IPS-18a (cell line): Measurements from ENCODE around the gene NTRK2.

ENCODE experiments used
- H3K27ac ChIP-seq: one replicate; pipeline ENCODE4 v1.5.1; 2013; ENCODE audit warnings: low read length
- H3K27me3 ChIP-seq: one replicate; pipeline ENCODE4 v1.6.1; 2013; ENCODE audit warnings: mild to moderate bottlenecking, low read length; ENCODE audit not compliant: control insufficient read depth, insufficient read depth
- H3K36me3 ChIP-seq: one replicate; pipeline ENCODE4 v1.6.1; 2013; ENCODE audit warnings: low read depth, low read length; ENCODE audit not compliant: control insufficient read depth
- H3K4me1 ChIP-seq: one replicate; pipeline ENCODE4 v1.6.1; 2013; ENCODE audit warnings: low read depth, low read length; ENCODE audit not compliant: control insufficient read depth
- H3K4me3 ChIP-seq: one replicate; pipeline ENCODE4 v1.5.1; 2013; ENCODE audit warnings: low read length
- H3K9ac ChIP-seq: one replicate; pipeline ENCODE4 v1.6.1; 2013; ENCODE audit warnings: mild to moderate bottlenecking, low read length, moderate library complexity
- H3K9me3 ChIP-seq: one replicate; pipeline ENCODE4 v1.6.1; 2013; ENCODE audit warnings: low read depth, low read length; ENCODE audit not compliant: control insufficient read depth

Gene NTRK2

DNA sequence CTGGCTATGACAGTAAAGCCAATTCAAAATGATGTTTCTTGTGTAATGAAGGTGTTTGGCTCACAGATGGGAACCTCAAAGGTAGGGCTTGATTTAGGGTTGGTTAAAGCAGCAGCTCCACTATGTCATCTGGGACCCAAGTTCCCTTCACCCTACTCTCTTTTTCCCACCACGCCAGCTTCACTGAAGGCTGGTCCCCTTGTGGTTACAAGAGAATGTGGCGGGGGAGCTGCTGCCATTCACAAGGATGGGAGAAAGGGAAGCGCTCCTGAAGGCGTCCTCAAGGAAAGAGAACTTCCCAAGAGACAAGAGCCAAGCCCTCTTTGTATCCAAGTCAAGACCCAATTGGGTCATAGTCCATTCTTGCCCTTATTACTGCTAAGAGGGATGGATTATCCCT, 72.7 kb downstream of the NTRK2 start:
- H3K27me3 ChIP-seq: no peaks in the 10 kb centered on the region
- H3K4me1 ChIP-seq: no peaks in the 10 kb centered on the region
- no peaks in the 10 kb centered on the region for H3K36me3 ChIP-seq
- H3K9me3 ChIP-seq: no peaks in the 10 kb centered on the region
- no peak overlapping the region for H3K4me3 ChIP-seq
- H3K27ac ChIP-seq: no peak overlapping the region
- H3K9ac ChIP-seq: no peak overlapping the region

GRCh38 chr9:84744195-84744594, 74.7 kb downstream of the NTRK2 start:
- no peaks in the 10 kb centered on the region for H3K27me3 ChIP-seq
- H3K4me1 ChIP-seq: no peaks in the 10 kb centered on the region
- no peak overlapping the region for H3K27ac ChIP-seq
- no peak overlapping the region for H3K9ac ChIP-seq
- no peak overlapping the region for H3K4me3 ChIP-seq
- no peaks in the 10 kb centered on the region for H3K36me3 ChIP-seq
- H3K9me3 ChIP-seq: no peaks in the 10 kb centered on the region

DNA sequence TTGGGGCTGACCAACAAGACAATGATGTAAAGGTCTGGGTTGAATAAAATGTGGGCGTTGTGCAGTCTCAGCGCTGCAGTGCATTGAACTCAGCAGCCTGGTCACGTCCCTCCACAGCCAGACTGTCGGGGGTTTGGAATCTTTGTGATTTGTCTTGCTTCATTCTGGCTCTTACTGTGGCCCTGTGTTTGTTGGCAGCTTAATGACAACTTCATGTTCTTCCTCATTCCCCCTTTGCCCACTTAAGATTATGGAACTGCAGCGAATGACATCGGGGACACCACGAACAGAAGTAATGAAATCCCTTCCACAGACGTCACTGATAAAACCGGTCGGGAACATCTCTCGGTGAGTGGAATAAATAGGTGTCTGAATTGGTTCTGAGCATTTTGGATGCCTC, 75.2 kb downstream of the NTRK2 start:
- no peak overlapping the region for H3K4me3 ChIP-seq
- no peaks in the 10 kb centered on the region for H3K27me3 ChIP-seq
- H3K9ac ChIP-seq: no peak overlapping the region
- H3K4me1 ChIP-seq: no peaks in the 10 kb centered on the region
- H3K9me3 ChIP-seq: no peaks in the 10 kb centered on the region
- H3K27ac ChIP-seq: no peak overlapping the region
- H3K36me3 ChIP-seq: no peaks in the 10 kb centered on the region

- no peaks in the 10 kb centered on the region for H3K4me1 ChIP-seq
- H3K9ac ChIP-seq: no peak overlapping the region
- H3K4me3 ChIP-seq: no peak overlapping the region
- H3K27ac ChIP-seq: no peak overlapping the region
- H3K36me3 ChIP-seq: no peaks in the 10 kb centered on the region
- no peaks in the 10 kb centered on the region for H3K9me3 ChIP-seq
- H3K27me3 ChIP-seq: no peaks in the 10 kb centered on the region
Measured at GRCh38 chr9:84748112-84748511, 78.6 kb downstream of the NTRK2 start.

- no peaks in the 10 kb centered on the region for H3K9me3 ChIP-seq
- H3K4me3 ChIP-seq: no peak overlapping the region
- H3K4me1 ChIP-seq: no peaks in the 10 kb centered on the region
- H3K9ac ChIP-seq: no peak overlapping the region
- H3K36me3 ChIP-seq: no peaks in the 10 kb centered on the region
- no peak overlapping the region for H3K27ac ChIP-seq
- no peaks in the 10 kb centered on the region for H3K27me3 ChIP-seq
Measured at GRCh38 chr9:84750152-84750865, 80.8 kb downstream of the NTRK2 start.

DNA sequence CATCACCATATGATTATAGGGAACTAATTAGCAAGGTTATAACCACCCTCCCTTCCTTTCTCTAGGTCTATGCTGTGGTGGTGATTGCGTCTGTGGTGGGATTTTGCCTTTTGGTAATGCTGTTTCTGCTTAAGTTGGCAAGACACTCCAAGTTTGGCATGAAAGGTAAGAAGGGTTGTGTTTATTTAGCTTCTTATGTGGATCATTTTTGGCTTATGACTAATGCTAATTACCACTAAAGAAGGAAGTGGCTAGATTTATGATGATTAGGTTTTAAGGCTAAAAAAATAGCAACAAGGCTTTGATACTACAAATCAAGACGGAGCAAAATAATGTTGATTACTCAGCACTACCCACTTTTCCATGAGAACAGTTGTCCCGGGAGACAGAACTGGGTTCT, 82.4 kb downstream of the NTRK2 start:
- no peak overlapping the region for H3K9ac ChIP-seq
- H3K36me3 ChIP-seq: no peaks in the 10 kb centered on the region
- H3K27me3 ChIP-seq: no peaks in the 10 kb centered on the region
- H3K9me3 ChIP-seq: no peaks in the 10 kb centered on the region
- no peak overlapping the region for H3K27ac ChIP-seq
- no peaks in the 10 kb centered on the region for H3K4me1 ChIP-seq
- H3K4me3 ChIP-seq: no peak overlapping the region

DNA sequence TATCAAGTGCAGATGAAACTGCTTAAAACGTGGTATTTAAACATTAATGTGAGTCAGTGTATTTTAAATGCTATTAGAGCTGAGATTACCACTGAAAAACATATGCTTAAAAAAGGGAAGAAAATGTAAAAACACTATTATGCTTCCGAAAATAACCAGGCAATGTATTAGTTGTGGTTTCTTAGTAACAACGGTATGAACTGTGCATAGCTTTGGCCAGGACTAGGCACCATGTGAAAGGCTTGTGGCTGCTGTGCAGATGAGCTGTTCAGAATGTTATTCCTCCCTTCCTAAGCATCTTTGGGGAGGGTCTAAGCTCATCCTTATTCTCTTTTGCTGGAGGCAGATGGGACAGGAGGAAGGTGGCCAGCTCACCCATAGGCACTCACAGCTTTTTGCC, 84.9 kb downstream of the NTRK2 start:
- Histone ChIP-seq H3K27ac (no peak overlapping the region), H3K9ac (no peak overlapping the region), H3K4me1 (no peaks in the 10 kb centered on the region)

GRCh38 chr9:84754881-84755280, 85.4 kb downstream of the NTRK2 start:
- Histone ChIP-seq H3K27ac (no peak overlapping the region), H3K27me3 (no peaks in the 10 kb centered on the region), H3K4me1 (no peaks in the 10 kb centered on the region), H3K9ac (no peak overlapping the region), H3K9me3 (no peaks in the 10 kb centered on the region), H3K36me3 (no peaks in the 10 kb centered on the region), H3K4me3 (no peak overlapping the region)

More for the DNA sequence above, 84.9 kb downstream of the NTRK2 start:
- Histone ChIP-seq H3K4me3 (no peak overlapping the region), H3K27me3 (no peaks in the 10 kb centered on the region), H3K36me3 (no peaks in the 10 kb centered on the region), H3K9me3 (no peaks in the 10 kb centered on the region)

DNA sequence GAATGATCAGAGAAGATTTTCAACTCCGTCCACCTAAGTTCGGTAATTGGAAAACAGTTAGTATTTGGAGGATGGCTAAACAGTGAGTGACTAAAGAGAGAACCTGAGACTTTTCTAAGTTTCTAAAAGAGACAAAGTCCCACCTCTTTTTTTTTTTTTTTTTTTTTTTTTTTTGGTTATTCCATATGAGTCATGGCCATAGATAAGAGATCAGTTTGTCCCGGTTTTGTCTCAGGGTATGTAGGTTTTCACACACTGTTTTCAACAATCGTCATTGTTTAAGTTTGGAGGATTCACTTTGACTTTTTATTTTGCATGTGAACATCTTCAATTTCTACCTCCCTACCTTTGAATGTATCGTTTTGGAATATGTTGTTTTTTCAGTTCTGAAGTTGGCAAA, 85.9 kb downstream of the NTRK2 start:
- Histone ChIP-seq H3K4me3 (no peak overlapping the region), H3K36me3 (no peaks in the 10 kb centered on the region), H3K9me3 (no peaks in the 10 kb centered on the region), H3K9ac (no peak overlapping the region), H3K27me3 (no peaks in the 10 kb centered on the region), H3K27ac (no peak overlapping the region), H3K4me1 (no peaks in the 10 kb centered on the region)

DNA sequence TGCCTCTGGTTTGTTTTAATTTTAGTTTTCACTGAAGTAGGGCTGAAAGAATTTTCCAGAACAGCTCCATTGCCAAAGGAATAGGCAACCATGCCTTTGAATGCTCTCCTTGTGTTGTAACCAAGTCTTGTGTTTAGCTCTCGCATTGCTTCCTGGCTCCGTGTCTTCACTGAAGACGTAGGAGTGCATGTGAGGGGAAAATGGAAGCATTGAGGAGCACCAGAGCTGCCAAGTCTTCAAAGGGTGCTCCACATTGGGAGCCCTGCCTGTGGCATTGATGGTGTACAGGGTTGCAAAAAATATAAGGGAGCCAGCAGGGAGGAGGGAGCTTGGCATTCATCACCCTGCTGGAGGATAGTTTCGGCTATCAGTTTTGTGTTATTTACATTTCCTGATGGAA, 86.6 kb downstream of the NTRK2 start:
- Histone ChIP-seq H3K27ac (no peak overlapping the region), H3K4me1 (no peaks in the 10 kb centered on the region), H3K9me3 (no peaks in the 10 kb centered on the region), H3K27me3 (no peaks in the 10 kb centered on the region), H3K4me3 (no peak overlapping the region), H3K9ac (no peak overlapping the region), H3K36me3 (no peaks in the 10 kb centered on the region)

- Histone ChIP-seq H3K9ac (no peak overlapping the region), H3K4me3 (no peak overlapping the region), H3K27me3 (no peaks in the 10 kb centered on the region), H3K36me3 (no peaks in the 10 kb centered on the region), H3K4me1 (no peaks in the 10 kb centered on the region), H3K27ac (no peak overlapping the region), H3K9me3 (no peaks in the 10 kb centered on the region)
Measured at GRCh38 chr9:84756731-84757130, 87.2 kb downstream of the NTRK2 start.

DNA sequence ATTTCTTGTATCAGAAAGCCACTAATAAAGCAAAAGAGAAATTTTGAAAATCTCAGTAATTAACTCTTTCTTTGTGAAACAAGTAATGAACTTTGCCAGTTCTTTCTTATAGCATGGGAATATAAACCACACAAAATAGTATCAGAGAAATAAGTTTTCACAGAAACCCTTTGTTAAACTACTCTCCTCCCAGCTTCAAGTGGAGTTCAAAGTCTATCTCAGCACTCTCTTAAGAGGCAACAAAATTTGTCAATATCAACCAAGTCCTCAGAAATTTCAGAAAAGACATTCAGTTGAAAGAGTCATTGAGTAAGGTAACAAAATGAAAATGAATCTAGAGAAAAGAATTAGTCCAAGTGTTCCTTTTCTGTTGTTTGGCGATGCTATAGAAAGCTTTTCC, 89.3 kb downstream of the NTRK2 start:
- Histone ChIP-seq H3K9me3 (no peaks in the 10 kb centered on the region), H3K4me3 (no peak overlapping the region), H3K9ac (no peak overlapping the region), H3K36me3 (no peaks in the 10 kb centered on the region), H3K27me3 (no peaks in the 10 kb centered on the region), H3K27ac (no peak overlapping the region), H3K4me1 (no peaks in the 10 kb centered on the region)
